Epithelial cell of prostate (primary cell): ENCODE results near the gene STYK1.
A peak's percentile ranks its signal among the peaks of the same experiment; 100 is the strongest.
"Not testable (repeated sequence)": the region's sequence is repeated elsewhere in the genome, so short reads cannot be mapped to it uniquely, and the experiment has no call there.

Experiments used
- DNase-seq: peaks from one replicate; pipeline ENCODE4 v3.0.0-alpha.2; 2011; ENCODE audit warnings: low read depth, low spot score
- H3K27ac ChIP-seq: fragments of 450-650 bp; 2 replicates; pipeline ENCODE4 v1.5.1; 2017; ENCODE audit warnings: mild to moderate bottlenecking

Gene STYK1

DNA sequence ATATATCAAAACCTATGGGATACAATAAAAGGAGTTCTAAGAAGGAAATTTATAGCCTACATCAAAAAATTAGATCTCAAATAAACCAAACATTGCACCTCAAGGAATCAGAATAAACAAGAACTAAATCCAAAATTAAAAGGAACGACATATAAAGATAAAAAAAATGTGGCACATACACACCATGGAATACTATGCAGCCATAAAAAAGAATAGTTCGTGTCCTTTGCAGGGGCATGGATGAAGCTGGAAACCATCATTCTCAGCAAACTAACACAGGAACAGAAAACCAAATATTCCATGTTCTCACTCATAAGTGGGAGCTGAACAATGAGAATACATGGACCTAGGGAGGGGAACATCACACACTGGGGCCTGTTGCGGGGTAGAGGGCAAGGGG is 91.7 kb downstream of the STYK1 start:
- not testable (repeated sequence) for H3K27ac ChIP-seq, DNase-seq

GRCh38 chr12:10574307-10574706 is 99.5 kb downstream of the STYK1 start:
- no peak overlapping the region for H3K27ac ChIP-seq
- no peak for DNase-seq

DNA sequence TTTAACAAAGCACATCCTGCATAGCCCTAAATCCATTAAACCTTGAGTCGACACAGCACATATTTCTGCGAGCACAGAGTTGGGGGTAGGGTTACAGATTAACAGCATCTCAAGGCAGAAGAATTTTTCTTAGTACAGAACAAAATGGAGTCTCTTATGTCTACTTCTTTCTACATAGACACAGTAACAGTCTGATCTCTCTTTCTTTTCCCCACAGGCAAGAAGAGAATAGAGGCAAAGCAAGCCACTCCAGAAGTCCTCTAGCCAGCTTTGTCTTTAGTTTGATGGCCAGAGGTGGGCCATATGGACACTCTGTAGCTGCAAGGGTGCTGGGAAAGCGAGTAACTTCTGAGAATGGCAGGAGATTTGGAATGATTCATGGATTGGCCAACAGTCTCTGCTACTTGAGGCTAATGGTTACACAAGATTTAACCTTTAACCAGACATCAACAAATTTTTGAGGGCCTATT is 101.8 kb downstream of the STYK1 start:
- H3K27ac ChIP-seq = not testable (repeated sequence)
- DNase-seq = peak; percentile 10

GRCh38 chr12:10571141-10571540 is 102.7 kb downstream of the STYK1 start:
- H3K27ac ChIP-seq = no peak overlapping the region
- DNase-seq = no peak
